ENCODE measurements around the gene RPRD1B.
"Not testable (repeated sequence)": the region's sequence is repeated elsewhere in the genome, so short reads cannot be mapped to it uniquely, and the experiment has no call there.

RPRD1B gene

GRCh38 chr20:38094373-38094891, 60.9 kb downstream of the RPRD1B start:
- Histone ChIP-seq H3K27ac (ENCODE audit: low read depth, low read length) (peak overlapping the region; percentile 34), H3K4me1 (ENCODE audit: control insufficient read depth in 1 of 2, insufficient read depth in 2 of 2, low read length in 2 of 2) (peaks cover 18 to 22% of the 10 kb centered on the region in 2 donors), H3K4me3 (ENCODE audit: low read depth in 1 of 2, low read length in 2 of 2) (no peak overlapping the region), H3K9ac (ENCODE audit: low read depth in 1 of 2, low read length in 2 of 2) (no peak overlapping the region), H3K9me3 (ENCODE audit: control insufficient read depth in 1 of 2, low read length in 2 of 2) (no peaks in the 10 kb centered on the region), H3K27me3 (ENCODE audit: control insufficient read depth in 1 of 2, insufficient read depth in 2 of 2, low read length in 2 of 2) (no peaks in the 10 kb centered on the region), H3K36me3 (ENCODE audit: control insufficient read depth in 1 of 2, insufficient read depth in 2 of 2, low read length in 2 of 2) (peaks cover 11 to 20% of the 10 kb centered on the region in 2 donors)

GRCh38 chr20:38095017-38095686, 61.6 kb downstream of the RPRD1B start:
- H3K9ac ChIP-seq (ENCODE audit: low read depth in 1 of 2, low read length in 2 of 2): no peak overlapping the region
- no peaks in the 10 kb centered on the region for H3K9me3 ChIP-seq (ENCODE audit: control insufficient read depth in 1 of 2, low read length in 2 of 2)
- no peaks in the 10 kb centered on the region for H3K27me3 ChIP-seq (ENCODE audit: control insufficient read depth in 1 of 2, insufficient read depth in 2 of 2, low read length in 2 of 2)
- peaks cover 18 to 22% of the 10 kb centered on the region in 2 donors for H3K4me1 ChIP-seq (ENCODE audit: control insufficient read depth in 1 of 2, insufficient read depth in 2 of 2, low read length in 2 of 2)
- H3K27ac ChIP-seq (ENCODE audit: low read depth, low read length): peak overlapping the region; percentile 34
- no peak overlapping the region for H3K4me3 ChIP-seq (ENCODE audit: low read depth in 1 of 2, low read length in 2 of 2)
- peaks cover 4 to 13% of the 10 kb centered on the region in 2 donors for H3K36me3 ChIP-seq (ENCODE audit: control insufficient read depth in 1 of 2, insufficient read depth in 2 of 2, low read length in 2 of 2)

- H3K9me3 ChIP-seq (ENCODE audit: control insufficient read depth in 1 of 2, low read length in 2 of 2): no peaks in the 10 kb centered on the region
- no peaks in the 10 kb centered on the region for H3K27me3 ChIP-seq (ENCODE audit: control insufficient read depth in 1 of 2, insufficient read depth in 2 of 2, low read length in 2 of 2)
- H3K36me3 ChIP-seq (ENCODE audit: control insufficient read depth in 1 of 2, insufficient read depth in 2 of 2, low read length in 2 of 2): no peaks in the 10 kb centered on the region
- H3K27ac ChIP-seq (ENCODE audit: low read depth, low read length): no peak overlapping the region
- no peak overlapping the region for H3K9ac ChIP-seq (ENCODE audit: low read depth in 1 of 2, low read length in 2 of 2)
- H3K4me1 ChIP-seq (ENCODE audit: control insufficient read depth in 1 of 2, insufficient read depth in 2 of 2, low read length in 2 of 2): peaks cover 10 to 13% of the 10 kb centered on the region in 2 donors
- H3K4me3 ChIP-seq (ENCODE audit: low read depth in 1 of 2, low read length in 2 of 2): no peak overlapping the region
Measured at GRCh38 chr20:38098952-38099351, 65.4 kb downstream of the RPRD1B start.

- not testable (repeated sequence) for H3K9ac ChIP-seq (ENCODE audit: low read depth in 1 of 2, low read length in 2 of 2); H3K27ac ChIP-seq (ENCODE audit: low read depth, low read length); H3K4me3 ChIP-seq (ENCODE audit: low read depth in 1 of 2, low read length in 2 of 2); H3K4me1 ChIP-seq (ENCODE audit: control insufficient read depth in 1 of 2, insufficient read depth in 2 of 2, low read length in 2 of 2); H3K9me3 ChIP-seq (ENCODE audit: control insufficient read depth in 1 of 2, low read length in 2 of 2); H3K27me3 ChIP-seq (ENCODE audit: control insufficient read depth in 1 of 2, insufficient read depth in 2 of 2, low read length in 2 of 2); H3K36me3 ChIP-seq (ENCODE audit: control insufficient read depth in 1 of 2, insufficient read depth in 2 of 2, low read length in 2 of 2)
Measured at GRCh38 chr20:38102206-38102605, 68.7 kb downstream of the RPRD1B start.

GRCh38 chr20:38104285-38104684, 70.7 kb downstream of the RPRD1B start:
- no peak overlapping the region for H3K27ac ChIP-seq (ENCODE audit: low read depth, low read length)
- H3K36me3 ChIP-seq (ENCODE audit: control insufficient read depth in 1 of 2, insufficient read depth in 2 of 2, low read length in 2 of 2): no peaks in the 10 kb centered on the region
- H3K4me1 ChIP-seq (ENCODE audit: control insufficient read depth in 1 of 2, insufficient read depth in 2 of 2, low read length in 2 of 2): peaks cover under 1 to 5% of the 10 kb centered on the region in 2 donors
- no peak overlapping the region for H3K4me3 ChIP-seq (ENCODE audit: low read depth in 1 of 2, low read length in 2 of 2)
- no peaks in the 10 kb centered on the region for H3K27me3 ChIP-seq (ENCODE audit: control insufficient read depth in 1 of 2, insufficient read depth in 2 of 2, low read length in 2 of 2)
- no peak overlapping the region for H3K9ac ChIP-seq (ENCODE audit: low read depth in 1 of 2, low read length in 2 of 2)
- no peaks in the 10 kb centered on the region for H3K9me3 ChIP-seq (ENCODE audit: control insufficient read depth in 1 of 2, low read length in 2 of 2)

GRCh38 chr20:38106461-38106860, 72.9 kb downstream of the RPRD1B start:
- no peaks in the 10 kb centered on the region for H3K9me3 ChIP-seq (ENCODE audit: control insufficient read depth in 1 of 2, low read length in 2 of 2)
- no peaks in the 10 kb centered on the region for H3K36me3 ChIP-seq (ENCODE audit: control insufficient read depth in 1 of 2, insufficient read depth in 2 of 2, low read length in 2 of 2)
- no peak overlapping the region for H3K27ac ChIP-seq (ENCODE audit: low read depth, low read length)
- no peak overlapping the region for H3K9ac ChIP-seq (ENCODE audit: low read depth in 1 of 2, low read length in 2 of 2)
- no peaks in the 10 kb centered on the region for H3K27me3 ChIP-seq (ENCODE audit: control insufficient read depth in 1 of 2, insufficient read depth in 2 of 2, low read length in 2 of 2)
- peaks cover 14 to 17% of the 10 kb centered on the region in 2 donors for H3K4me1 ChIP-seq (ENCODE audit: control insufficient read depth in 1 of 2, insufficient read depth in 2 of 2, low read length in 2 of 2)
- no peak overlapping the region for H3K4me3 ChIP-seq (ENCODE audit: low read depth in 1 of 2, low read length in 2 of 2)

GRCh38 chr20:38107386-38107785, 73.8 kb downstream of the RPRD1B start:
- not testable (repeated sequence) for H3K4me3 ChIP-seq (ENCODE audit: low read depth in 1 of 2, low read length in 2 of 2); H3K9ac ChIP-seq (ENCODE audit: low read depth in 1 of 2, low read length in 2 of 2); H3K27ac ChIP-seq (ENCODE audit: low read depth, low read length); H3K36me3 ChIP-seq (ENCODE audit: control insufficient read depth in 1 of 2, insufficient read depth in 2 of 2, low read length in 2 of 2); H3K27me3 ChIP-seq (ENCODE audit: control insufficient read depth in 1 of 2, insufficient read depth in 2 of 2, low read length in 2 of 2); H3K9me3 ChIP-seq (ENCODE audit: control insufficient read depth in 1 of 2, low read length in 2 of 2)
- peaks cover 14 to 17% of the 10 kb centered on the region in 2 donors for H3K4me1 ChIP-seq (ENCODE audit: control insufficient read depth in 1 of 2, insufficient read depth in 2 of 2, low read length in 2 of 2)

GRCh38 chr20:38107916-38108315, 74.4 kb downstream of the RPRD1B start:
- not testable (repeated sequence) for H3K27me3 ChIP-seq (ENCODE audit: control insufficient read depth in 1 of 2, insufficient read depth in 2 of 2, low read length in 2 of 2); H3K9me3 ChIP-seq (ENCODE audit: control insufficient read depth in 1 of 2, low read length in 2 of 2); H3K36me3 ChIP-seq (ENCODE audit: control insufficient read depth in 1 of 2, insufficient read depth in 2 of 2, low read length in 2 of 2); H3K4me3 ChIP-seq (ENCODE audit: low read depth in 1 of 2, low read length in 2 of 2); H3K9ac ChIP-seq (ENCODE audit: low read depth in 1 of 2, low read length in 2 of 2); H3K27ac ChIP-seq (ENCODE audit: low read depth, low read length)
- H3K4me1 ChIP-seq (ENCODE audit: control insufficient read depth in 1 of 2, insufficient read depth in 2 of 2, low read length in 2 of 2): peaks cover 14 to 17% of the 10 kb centered on the region in 2 donors

GRCh38 chr20:38108438-38108985, 75.0 kb downstream of the RPRD1B start:
- Histone ChIP-seq H3K4me3 (ENCODE audit: low read depth in 1 of 2, low read length in 2 of 2) (no peak overlapping the region), H3K9ac (ENCODE audit: low read depth in 1 of 2, low read length in 2 of 2) (no peak overlapping the region), H3K36me3 (ENCODE audit: control insufficient read depth in 1 of 2, insufficient read depth in 2 of 2, low read length in 2 of 2) (no peaks in the 10 kb centered on the region), H3K9me3 (ENCODE audit: control insufficient read depth in 1 of 2, low read length in 2 of 2) (no peaks in the 10 kb centered on the region), H3K27me3 (ENCODE audit: control insufficient read depth in 1 of 2, insufficient read depth in 2 of 2, low read length in 2 of 2) (no peaks in the 10 kb centered on the region), H3K4me1 (ENCODE audit: control insufficient read depth in 1 of 2, insufficient read depth in 2 of 2, low read length in 2 of 2) (peaks cover 14 to 18% of the 10 kb centered on the region in 2 donors), H3K27ac (ENCODE audit: low read depth, low read length) (no peak overlapping the region)

GRCh38 chr20:38108986-38109541, 75.5 kb downstream of the RPRD1B start:
- no peaks in the 10 kb centered on the region for H3K27me3 ChIP-seq (ENCODE audit: control insufficient read depth in 1 of 2, insufficient read depth in 2 of 2, low read length in 2 of 2)
- H3K9ac ChIP-seq (ENCODE audit: low read depth in 1 of 2, low read length in 2 of 2): no peak overlapping the region
- no peaks in the 10 kb centered on the region for H3K9me3 ChIP-seq (ENCODE audit: control insufficient read depth in 1 of 2, low read length in 2 of 2)
- H3K27ac ChIP-seq (ENCODE audit: low read depth, low read length): no peak overlapping the region
- H3K36me3 ChIP-seq (ENCODE audit: control insufficient read depth in 1 of 2, insufficient read depth in 2 of 2, low read length in 2 of 2): no peaks in the 10 kb centered on the region
- peaks cover 20 to 21% of the 10 kb centered on the region in 2 donors for H3K4me1 ChIP-seq (ENCODE audit: control insufficient read depth in 1 of 2, insufficient read depth in 2 of 2, low read length in 2 of 2)
- H3K4me3 ChIP-seq (ENCODE audit: low read depth in 1 of 2, low read length in 2 of 2): no peak overlapping the region

All from duodenal mucosa (tissue), 2 donors.